Cortex of kidney (tissue), 1 donor: Measurements from ENCODE around the gene GRK6.

Experiments used
- DNase-seq: peaks from one replicate; lab custom pipeline; 2025; lab: John Stamatoyannopoulos, UW

GRK6 gene

DNA sequence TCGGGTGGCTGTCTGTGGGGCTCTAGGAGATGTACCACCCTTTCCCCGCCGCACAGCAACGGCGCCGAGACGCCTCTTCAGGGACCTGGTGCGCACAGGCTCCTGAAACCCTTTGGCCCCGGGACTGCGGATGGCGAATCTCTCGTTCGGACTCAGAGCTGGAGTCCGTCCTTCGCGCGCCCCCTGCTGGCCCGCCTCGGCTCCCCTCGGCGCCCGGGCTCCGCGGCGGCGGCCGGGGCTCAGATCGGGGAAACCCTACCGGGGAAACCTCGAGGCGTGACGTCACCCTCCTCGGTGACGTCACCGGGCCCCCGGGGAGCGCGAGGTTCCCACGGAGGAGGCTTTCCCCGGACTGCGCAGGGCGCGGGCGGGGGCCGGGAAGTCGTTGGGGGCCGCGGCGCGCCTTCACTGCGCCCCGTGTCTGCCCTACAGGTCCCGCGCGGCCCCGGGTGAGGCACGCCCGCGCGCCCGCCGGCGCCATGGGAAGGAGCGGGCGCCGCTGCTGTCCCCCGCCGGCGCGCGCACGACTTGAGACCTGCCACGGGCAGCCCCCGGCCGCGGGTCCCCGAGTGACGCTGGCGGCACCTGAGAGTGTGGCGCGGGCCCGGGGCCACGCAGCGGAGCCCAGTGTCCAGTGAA, 28.0 kb downstream of the GRK6 start:
- DNase-seq: no peak

DNA sequence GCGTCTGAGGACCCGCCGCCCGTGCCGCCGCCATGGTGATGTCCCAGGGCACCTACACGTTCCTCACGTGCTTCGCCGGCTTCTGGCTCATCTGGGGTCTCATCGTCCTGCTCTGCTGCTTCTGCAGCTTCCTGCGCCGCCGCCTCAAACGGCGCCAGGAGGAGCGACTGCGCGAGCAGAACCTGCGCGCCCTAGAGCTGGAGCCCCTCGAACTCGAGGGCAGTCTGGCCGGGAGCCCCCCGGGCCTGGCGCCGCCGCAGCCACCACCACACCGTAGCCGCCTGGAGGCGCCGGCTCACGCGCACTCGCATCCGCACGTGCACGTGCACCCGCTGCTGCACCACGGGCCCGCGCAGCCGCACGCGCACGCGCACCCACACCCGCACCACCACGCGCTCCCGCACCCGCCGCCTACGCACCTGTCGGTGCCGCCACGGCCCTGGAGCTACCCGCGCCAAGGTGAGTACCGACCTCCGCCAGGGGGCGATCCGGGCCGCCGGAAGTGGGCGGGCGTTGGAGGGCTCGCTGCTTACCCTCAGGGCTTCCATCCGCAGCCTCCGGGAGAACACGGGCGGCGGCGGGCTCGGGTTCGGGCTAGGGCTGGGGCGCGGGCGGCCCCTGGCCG, 28.7 kb downstream of the GRK6 start:
- DNase-seq: no peak

DNA sequence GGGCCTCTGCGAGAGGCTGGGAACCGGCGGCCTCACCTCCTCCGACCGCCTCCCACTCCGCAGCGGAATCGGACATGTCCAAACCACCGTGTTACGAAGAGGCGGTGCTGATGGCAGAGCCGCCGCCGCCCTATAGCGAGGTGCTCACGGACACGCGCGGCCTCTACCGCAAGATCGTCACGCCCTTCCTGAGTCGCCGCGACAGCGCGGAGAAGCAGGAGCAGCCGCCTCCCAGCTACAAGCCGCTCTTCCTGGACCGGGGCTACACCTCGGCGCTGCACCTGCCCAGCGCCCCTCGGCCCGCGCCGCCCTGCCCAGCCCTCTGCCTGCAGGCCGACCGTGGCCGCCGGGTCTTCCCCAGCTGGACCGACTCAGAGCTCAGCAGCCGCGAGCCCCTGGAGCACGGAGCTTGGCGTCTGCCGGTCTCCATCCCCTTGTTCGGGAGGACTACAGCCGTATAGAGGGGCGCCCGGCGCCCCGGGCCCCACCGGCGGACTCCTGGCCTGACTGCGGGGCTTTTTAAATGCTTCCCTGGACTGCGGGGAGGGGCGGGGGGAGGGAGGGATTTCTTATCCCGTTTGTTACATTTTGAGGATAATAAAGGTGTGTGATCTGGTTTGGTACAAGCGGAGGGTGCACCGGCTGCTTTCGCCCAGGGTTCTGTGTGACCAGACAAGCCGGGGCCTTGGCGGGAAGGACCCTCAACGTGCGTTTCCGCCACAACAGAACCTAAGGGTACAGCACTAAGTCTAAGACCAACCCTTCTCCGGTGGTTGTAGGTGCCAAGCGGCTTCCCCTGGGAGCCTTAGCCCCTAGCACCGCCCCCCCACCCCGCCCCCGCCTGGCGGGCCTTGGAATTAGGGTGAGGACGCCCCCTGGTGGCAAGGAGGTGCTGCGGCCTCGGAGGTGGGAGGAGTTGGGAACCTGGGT, 29.4 kb downstream of the GRK6 start:
- no peak for DNase-seq

DNA sequence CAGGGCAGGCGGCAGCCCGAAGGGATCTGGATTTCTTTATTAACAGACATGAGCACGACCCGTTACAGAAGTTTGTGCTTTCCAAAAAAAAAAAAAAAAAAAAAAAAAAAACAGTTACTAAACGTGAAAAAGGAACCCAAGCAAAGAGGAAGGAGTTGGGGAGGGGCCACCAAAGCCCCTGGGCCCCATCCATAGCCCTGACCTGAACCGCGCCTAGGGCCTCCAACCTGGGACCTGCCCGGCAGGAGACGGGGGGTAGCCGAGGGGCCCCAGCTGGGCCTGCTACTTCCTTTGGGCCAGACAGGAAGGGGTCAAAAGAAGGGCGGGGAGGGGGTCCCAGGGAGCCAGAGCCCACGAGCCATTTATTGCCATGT, 30.1 kb downstream of the GRK6 start:
- DNase-seq: no peak

DNA sequence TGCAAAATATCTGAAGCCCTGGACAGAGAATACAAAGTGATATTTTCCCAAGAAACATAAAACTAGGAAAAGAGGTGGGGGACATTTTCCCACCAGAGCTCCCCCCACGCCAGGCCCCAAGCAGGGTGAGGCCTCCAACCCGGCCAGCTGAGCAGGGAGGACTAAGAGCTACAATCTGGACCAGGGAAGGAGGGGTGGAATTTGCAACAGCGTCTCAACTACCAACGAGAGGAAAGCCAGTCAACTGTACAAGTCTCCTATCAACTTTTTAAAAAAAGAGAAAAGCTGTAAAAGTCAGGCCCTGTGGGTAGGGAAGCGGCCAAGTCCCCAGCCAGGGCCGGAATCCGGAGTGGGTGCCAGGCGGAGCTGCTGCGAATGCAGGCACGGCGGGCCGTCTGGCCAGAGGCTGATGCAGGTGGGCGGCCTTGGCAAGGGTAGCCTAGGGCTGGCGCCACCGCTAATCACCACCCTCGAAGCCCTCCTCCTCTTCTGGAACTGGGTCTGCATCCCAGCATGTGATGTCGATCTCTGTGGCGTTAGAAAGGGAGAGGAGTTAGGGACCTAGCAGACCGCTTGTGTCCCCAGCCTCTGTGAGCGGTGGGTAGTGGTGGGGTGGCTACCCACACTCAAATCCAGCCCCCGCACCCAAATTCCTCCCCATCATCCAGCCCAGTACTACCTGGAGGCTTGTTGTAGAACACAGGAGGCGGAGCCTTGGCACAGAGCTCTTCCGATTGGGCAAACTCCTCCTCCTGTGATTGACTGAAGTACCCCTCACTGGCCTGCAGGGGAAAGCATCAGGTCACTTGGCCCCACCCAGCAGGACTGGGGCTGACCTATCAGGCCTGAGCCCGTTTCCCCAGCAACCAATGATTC, 30.7 kb downstream of the GRK6 start:
- DNase-seq: no peak

DNA sequence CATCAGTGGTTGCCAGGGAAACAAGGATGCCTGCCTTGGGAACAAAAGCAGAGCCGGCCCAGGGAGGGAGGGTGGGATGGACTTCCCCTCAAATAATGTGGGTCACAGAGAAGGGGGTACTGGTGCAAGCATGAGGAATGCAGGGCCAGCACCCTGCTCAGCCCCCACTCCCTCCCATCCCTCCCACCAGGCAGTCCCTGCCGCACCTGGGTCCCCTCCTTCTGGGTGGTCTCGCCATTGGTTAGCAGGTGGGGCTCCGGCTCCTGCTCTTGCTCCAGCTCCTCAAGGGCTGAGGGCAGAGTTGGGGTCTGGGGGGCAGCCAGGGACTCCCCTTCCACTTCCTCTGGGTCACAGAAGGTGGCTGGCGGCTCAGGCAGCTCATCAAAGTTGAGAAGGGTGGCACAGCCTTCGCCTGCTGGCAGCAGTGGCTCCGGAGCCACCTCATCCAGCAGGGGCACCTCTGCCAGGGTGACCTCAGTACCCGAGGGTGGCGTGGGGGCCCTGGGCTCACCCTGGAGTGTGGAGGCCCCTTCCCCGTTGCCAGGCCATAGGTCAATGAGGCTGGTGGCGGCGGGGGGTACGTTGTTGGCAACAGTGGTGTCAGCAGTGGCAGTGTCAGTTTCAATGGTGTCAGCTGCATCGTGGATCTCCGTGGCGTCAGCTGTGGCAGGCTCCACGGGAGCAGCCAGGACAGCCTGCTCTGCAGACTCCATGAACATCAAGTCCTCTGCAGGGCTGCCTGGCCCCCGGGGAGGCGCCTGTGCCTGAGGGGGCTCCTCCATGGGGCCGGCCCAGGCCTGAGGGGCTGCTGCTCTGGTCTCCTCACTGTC, 31.6 kb downstream of the GRK6 start:
- DNase-seq: no peak

DNA sequence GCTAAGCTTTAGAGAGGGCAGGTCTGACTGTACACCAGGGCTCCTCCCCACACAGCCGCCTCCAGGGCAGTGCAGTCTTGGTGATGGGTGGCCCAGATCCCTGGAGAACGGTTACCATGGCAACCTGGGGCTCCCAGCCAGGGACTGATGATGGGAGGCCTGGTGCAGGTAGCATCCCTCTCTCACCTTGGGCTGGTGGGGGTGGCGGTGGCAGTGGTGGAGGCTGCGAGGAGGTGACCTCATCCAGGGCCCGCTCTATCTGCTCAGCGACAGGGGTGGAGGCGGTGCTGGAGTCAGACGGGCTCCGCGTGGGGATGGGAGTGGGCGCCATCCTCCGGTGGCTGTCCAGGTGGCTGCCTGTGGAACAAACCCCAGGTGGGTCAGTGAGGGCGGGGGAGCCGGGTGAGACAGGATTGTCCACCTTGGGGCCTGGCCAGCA, 32.5 kb downstream of the GRK6 start:
- no peak for DNase-seq

DNA sequence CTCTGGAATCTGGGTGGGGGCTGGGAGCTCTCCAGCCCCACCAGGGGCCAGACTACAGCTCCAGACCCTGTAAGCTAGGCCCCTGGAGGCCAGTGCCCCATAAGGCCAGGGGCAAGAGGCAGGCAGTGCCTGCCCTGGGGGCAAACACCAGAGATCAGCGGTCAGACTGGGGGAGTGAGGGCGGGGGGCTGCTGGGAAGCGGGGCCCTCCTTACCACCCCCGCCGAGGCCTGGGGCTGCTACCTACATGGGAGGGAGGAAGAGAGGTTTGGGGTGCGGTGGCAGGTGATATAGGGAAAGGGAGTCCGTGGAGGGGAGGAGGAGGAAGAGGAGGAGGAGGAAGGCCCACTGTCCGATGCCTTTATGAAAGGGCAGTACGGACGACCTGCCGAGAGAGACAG, 32.9 kb downstream of the GRK6 start:
- DNase-seq: no peak

DNA sequence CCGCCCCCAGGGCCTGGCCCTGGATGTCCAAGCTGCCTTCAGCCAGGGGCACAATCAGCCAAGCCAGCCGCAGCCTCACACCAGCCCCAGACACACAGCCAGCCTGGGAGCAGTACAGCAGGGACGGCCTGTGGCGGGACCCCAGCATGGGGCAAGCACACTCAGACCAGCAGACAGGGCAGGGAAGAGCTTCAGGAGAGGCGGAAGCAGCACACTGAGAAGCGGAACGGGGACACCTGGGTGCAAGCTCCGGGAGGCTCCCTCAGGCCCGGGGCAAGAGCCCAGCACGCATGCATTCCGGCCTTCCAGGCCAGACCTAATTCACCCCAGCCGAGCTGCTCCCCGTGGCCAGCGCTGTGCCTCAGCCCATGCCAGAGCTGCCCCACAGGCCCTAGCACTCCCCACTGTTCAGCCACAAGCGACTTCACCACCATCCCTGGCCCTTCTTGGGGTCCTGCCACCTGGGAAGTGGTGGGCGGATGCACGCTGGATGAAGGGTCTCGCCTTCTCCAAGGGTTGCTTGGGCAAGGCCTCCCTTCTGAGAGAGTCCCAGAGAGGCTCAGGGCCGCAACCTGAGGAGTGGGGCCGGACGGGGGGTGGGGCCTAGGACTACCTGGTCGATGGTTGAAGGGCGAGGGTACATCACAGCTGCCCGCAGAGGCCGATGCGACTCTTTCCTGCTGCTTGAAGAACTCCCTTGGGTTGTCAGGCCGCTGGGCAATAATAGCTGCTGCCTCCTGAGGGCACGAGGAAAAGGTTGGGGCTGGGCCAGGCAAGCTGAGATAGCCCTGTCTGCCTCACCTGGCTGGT, 33.5 kb downstream of the GRK6 start:
- no peak for DNase-seq

DNA sequence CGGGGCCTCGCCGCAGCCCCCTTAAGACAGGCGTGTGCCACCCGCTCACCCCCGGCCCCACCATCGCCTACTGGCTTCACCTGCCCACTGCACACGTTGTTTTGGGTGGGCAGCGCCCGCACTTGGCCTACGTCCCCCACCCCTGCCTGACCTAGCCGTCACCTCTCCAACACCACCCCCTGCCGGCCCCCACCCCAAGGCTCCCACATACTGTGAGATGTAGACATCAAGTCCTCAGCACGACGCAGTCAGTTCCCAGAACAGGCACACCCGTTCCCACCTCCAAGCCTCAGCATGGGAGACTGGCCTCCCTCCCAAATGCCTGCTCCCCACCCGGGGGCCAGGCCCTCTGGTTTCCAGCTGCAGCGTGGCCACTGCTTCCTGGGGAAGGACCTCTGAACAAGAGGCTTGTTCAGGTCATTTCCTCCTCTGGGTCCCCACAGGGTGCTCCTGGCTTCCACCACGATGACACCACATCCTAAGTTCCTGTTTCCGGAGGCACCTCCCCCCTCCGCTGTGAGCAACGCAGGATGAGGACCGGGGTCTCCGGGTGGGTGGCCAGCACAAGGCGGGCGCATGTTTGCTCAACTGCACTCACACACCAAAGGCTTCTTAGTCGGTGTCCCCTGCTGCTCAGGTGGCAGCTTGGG, 35.7 kb downstream of the GRK6 start:
- DNase-seq: no peak

DNA sequence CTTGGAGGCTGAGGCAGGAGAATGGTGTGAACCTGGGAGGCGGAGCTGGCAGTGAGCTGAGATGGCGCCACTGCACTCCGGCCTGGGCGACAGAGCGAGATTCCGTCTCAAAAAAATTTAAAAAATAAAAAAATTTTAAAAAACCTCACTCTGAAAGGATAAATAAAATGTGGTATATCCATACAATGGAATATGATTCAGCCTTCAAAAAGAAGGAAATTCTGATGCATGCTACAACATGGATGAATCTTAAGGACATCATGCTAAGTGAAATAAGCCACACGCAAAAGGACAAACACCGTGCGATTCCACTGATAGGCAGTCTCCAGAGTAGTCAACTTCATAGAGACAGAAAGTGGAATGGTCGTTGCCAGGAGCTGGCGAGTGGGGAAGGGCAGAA, 38.6 kb downstream of the GRK6 start:
- no peak for DNase-seq

DNA sequence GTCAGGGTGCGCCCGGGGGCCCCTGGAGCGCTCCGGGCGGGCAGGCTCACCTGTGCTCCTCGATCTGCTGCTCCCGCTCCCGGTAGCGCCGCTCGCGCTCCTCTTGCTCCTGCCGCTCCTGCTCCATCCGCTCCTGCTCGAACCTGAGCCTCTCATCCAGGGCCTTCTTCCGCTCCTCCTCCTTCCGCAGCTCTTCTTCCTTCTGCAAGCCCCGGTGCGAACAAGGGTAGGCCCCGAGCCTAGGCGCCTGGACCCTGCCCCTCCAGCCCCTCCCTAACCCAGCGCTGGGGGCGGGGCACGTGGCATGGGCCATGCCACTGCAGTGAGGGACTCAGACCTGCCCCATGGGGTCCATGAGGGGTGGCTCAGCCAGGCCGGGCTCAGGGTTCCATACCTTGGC, 40.4 kb downstream of the GRK6 start:
- no peak for DNase-seq

DNA sequence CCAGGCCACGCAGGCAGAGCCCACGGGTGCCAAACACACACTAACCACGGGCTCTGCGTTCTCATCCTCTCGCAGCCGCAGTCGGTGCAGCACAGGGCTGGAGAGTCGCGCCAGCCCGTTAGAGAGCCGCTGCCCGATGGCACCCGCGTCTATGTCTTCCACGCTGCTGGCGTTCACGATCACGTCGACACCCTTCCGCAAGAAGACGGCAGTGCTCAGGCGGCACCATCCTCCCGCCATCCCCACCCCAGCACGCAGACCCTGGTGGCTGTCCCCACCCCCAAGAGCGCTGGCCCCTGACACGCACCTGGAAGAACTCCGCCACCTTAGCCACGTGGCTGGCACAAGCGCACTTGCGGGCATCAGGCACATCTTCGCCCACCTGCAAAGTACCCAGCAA, 41.0 kb downstream of the GRK6 start:
- DNase-seq: no peak

DNA sequence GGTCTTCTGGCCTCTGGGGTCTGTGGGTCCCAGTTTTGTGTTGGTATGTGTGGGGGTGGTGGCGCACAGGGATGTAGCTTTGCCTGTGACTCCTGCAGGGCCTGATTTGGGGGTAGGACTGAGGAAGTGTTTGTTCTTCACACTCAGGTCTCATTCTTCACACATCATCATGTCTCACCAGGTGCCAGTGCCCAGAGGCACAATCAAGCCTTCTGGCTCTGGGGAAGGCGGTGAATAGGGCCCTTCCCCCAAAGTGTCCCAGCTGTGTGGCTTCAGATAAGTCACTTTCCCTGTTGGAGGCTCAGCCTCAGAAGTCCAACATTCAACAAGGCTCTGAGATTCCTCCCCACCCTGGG, 41.8 kb downstream of the GRK6 start:
- DNase-seq: no peak

DNA sequence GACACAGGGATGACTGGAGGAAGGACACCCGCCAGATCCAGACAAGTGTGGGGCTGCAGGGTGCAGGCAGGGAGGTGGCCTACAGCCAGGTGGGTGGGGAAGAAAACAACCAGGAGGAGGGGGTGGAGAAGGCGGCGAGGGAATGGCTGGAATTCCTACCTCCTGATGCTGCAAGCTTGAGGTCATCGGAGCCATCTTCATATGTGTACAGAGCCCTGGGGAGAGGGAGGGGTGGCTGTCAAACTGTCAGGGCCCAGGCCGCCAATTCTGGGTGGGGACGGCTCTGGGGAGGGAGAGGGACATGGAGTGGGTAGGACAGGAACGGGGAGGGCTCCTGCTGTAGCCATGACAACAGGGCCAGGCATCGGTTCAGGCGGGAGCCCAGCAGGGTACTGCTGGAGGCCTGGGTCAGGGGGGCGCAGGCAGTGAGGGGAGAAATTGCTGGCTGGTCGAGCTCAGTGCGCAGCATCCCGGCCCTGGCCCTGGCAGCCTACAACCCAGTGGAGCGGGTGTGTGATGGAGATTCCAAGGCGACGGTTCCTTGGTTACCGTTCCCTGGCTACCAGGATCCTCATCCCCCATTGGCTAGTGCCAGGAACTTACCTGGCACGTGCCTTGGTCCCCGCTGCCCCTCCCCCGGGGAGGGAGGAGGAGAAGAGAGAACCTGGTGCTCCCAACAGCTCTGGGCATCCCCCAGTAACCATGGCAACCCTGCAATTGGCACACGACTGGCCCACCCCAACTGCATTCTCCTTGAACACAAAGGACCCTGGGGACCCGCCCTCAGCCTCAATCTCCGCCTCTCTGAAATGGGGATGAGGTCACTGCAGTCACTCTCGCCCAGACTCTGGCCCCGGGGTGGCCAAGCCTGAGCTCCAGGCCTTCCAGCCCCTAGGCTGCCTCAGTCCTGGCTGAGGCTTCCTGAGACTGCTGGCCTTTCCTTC, 42.5 kb downstream of the GRK6 start:
- DNase-seq: no peak

DNA sequence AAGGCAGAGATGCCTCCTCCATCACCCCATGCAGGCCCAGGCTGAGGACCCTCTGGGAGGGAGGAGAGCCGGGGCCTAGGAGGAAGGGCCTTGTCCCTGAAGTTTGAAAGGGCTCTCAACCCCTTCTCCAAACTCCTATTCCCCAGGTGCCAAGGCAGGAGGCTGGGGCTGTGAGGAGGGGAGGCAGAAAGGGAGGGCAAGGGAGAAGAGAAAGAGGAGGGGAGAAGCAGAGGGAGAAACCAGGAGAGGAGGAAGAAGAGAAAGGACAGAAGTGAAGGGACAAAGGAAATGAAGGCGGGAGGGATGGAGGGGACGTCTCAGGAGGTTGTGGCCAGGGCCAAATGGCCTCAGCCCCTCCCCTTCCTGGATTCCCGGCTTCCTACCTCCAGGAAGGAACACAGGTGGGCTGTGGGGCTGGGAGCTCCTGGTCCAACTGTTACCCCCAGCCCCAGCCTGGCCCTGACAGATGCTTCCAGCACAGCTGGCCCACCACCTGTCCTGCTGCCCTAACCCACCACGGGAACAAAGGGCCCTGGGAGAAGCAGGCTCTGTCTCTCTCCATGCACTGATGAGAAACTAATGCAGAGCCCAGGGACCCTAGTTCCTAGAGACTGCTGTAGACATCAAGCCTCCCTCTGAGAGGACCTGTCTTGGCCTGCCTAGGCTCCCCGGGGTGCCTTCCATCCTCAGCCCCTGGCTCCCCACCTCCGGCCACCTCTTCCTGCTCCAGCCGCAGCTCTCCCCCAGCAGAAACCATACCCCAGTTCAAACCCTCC, 43.5 kb downstream of the GRK6 start:
- no peak for DNase-seq

DNA sequence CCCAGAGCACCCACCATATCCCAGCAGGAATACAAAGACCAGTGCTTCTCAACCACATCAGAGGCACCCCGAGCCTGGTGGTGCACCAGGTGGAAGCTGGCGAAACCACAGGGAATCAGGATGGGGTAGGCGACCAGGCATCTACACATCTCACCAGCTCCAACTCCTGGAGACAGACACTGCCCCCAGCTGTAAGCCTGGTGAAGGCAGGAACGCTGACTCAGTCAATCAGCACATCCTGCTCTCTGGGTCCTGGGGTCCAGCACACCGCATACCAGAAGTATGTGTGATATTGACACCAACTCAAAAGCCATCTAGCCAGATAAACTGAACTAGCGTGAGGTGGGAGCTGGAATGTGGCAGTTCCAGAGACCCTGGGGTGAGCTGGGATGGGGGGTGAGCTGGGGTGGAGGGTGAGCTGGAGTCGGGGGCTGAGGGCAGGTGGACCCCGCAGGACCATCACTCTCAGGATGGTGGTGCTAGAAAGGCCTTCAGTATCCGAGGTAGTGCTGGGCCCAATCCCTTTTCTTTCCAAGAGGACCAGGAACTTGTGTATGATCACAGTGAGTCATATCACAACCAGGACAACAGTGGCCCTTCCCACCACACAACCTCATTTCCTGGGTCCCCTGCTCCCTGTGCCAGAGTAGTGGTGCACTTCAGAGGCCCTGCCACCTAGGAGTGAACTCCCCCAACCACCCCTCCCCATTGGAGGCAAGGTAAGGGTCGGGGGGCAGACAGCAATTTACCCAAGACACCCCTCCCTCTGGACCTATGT, 44.5 kb downstream of the GRK6 start:
- DNase-seq: no peak
